ENCODE data around the gene RAB40B.

- TF ChIP-seq, protein P1, sequence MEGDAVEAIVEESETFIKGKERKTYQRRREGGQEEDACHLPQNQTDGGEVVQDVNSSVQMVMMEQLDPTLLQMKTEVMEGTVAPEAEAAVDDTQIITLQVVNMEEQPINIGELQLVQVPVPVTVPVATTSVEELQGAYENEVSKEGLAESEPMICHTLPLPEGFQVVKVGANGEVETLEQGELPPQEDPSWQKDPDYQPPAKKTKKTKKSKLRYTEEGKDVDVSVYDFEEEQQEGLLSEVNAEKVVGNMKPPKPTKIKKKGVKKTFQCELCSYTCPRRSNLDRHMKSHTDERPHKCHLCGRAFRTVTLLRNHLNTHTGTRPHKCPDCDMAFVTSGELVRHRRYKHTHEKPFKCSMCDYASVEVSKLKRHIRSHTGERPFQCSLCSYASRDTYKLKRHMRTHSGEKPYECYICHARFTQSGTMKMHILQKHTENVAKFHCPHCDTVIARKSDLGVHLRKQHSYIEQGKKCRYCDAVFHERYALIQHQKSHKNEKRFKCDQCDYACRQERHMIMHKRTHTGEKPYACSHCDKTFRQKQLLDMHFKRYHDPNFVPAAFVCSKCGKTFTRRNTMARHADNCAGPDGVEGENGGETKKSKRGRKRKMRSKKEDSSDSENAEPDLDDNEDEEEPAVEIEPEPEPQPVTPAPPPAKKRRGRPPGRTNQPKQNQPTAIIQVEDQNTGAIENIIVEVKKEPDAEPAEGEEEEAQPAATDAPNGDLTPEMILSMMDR (IDR thresholded peaks at IDR 0.05 in 4 of 5, conservative IDR thresholded peaks at IDR 0.05 in 1 of 5): no peak
- no peak for TF ChIP-seq POLR2A (IDR thresholded peaks at IDR 0.05)
These were observed 21.7 kb upstream of the RAB40B start for GRCh38 chr17:82720204-82720603.

Measured in gastrocnemius medialis (tissue), 4 donors.